ENCODE results near the gene JAZF1.

- TF ChIP-seq EZH2 (IDR thresholded peaks at IDR 0.05; ENCODE audit: insufficient read depth, poor library complexity, severe bottlenecking): no peak
- TF ChIP-seq EZH2phosphoT487 (IDR thresholded peaks at IDR 0.05; ENCODE audit: insufficient read depth, low read depth): no peak
Observed at GRCh38 chr7:27861747-27862146, 318.8 kb downstream of the JAZF1 start.

Data from GM23248 (cell line).